ES-I3 (cell line): ENCODE results near the gene TSPAN14.
"Not testable (repeated sequence)": the region's sequence is repeated elsewhere in the genome, so short reads cannot be mapped to it uniquely, and the experiment has no call there.

Source experiments
- H3K36me3 ChIP-seq: 2 replicates; pipeline ENCODE4 v1.6.1; 2013; ENCODE audit warnings: mild to moderate bottlenecking, low read length, control low read depth, moderate library complexity; ENCODE audit not compliant: insufficient read depth
- H3K4me1 ChIP-seq: 2 replicates; pipeline ENCODE4 v1.6.1; 2013; ENCODE audit warnings: mild to moderate bottlenecking, control low read depth, low read length; ENCODE audit not compliant: insufficient read depth
- H3K9ac ChIP-seq: 2 replicates; pipeline ENCODE4 v1.6.1; 2013; ENCODE audit warnings: low read depth, mild to moderate bottlenecking, low read length, moderate library complexity
- H3K9me3 ChIP-seq: 2 replicates; pipeline ENCODE4 v1.6.1; 2013; ENCODE audit warnings: mild to moderate bottlenecking, low read length, moderate library complexity; ENCODE audit not compliant: control insufficient read depth, insufficient read depth

The TSPAN14 gene

DNA sequence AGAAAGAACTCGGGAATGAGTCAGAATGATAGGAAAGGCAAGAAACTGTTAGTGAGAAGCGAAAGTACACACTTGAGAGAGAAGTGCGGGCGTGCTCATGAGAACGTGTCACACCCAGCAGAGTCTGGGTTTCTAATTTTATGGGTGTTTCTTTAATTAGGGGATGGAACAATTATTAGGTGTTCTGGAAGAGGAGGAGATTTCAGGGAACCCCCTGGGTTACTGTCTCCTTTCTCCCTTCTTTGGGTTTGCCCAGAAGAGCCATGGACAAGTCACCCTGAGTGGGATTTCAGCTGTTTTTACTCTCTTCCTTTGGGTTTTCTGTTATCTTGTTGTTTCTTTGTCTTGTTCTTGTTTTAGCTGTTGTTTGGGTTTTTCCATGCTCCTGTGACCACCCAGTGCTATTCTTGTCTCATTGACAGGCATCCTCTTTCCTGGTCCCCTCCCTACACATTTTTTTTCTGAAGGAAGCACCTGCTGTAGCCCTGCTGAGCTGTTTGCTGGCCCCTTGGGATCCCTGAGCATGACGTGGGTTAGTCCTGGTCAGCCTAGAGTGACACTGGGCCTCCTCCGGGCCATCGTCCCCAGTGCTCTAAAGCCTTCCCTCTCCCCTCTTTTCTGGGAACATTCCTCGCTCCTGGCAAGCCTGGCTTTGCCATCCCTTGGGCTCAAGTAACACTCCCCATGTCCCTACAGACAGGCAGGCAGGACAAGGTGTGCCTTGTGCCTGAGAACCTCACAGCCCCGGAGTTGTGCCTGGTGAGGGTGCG lies 87.1 kb downstream of the TSPAN14 start:
- Histone ChIP-seq H3K36me3 (no peaks in the 10 kb centered on the region), H3K4me1 (no peaks in the 10 kb centered on the region), H3K9me3 (no peaks in the 10 kb centered on the region), H3K9ac (no peak overlapping the region)

DNA sequence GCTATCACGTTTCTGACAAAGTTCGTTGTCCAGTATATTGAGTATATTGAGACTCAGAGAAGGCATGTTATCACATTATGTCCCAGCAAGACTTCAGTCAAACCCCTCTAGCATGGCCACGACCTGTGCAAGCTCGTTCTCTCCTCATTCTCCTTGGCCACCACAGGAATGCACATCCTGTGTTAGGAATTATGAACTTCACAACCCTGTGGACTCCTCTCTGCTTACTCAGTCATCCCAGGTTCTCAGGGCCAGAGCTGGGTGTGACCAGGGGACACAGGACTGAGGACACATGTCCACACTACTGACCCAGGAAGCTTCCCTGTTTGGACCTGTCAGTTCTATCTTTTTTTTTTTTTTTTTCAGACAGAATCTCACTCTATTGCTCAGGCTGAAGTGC lies 87.9 kb downstream of the TSPAN14 start:
- H3K36me3 ChIP-seq: no peaks in the 10 kb centered on the region
- no peak overlapping the region for H3K9ac ChIP-seq
- H3K9me3 ChIP-seq: no peaks in the 10 kb centered on the region
- H3K4me1 ChIP-seq: no peaks in the 10 kb centered on the region

DNA sequence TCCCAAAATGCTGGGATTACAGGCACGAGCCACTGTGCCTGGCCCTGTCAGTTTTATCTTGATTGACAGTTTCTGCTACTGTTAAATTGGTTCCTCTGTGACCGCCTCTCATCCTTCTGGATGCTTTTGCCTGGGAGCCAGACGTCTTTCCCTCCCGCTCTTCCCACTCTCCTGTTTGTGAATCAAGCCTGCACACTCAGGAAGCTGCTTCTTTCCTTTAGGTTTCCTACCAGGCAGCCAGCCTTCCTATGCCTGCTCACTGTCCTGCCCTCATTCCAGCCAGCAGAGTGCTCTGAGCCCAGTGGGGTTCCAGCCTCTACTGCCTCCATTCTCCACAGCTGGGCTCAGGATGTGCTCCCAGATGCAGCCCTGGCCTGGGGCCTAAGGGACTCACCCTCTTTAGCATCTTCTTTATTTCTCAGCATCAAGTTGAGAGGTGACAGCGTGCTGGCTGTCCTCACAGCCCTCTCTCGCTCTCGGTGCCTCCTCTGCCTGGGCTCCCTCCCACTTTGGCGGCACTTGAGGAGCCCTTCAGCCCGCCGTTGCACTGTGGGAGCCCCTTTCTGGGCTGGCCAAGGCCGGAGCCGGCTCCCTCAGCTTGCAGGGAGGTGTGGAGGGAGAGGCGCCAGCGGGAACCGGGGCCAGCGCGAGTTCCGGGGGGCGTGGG lies 88.7 kb downstream of the TSPAN14 start:
- Histone ChIP-seq H3K4me1 (no peaks in the 10 kb centered on the region), H3K36me3 (no peaks in the 10 kb centered on the region), H3K9me3 (no peaks in the 10 kb centered on the region), H3K9ac (no peak overlapping the region)

DNA sequence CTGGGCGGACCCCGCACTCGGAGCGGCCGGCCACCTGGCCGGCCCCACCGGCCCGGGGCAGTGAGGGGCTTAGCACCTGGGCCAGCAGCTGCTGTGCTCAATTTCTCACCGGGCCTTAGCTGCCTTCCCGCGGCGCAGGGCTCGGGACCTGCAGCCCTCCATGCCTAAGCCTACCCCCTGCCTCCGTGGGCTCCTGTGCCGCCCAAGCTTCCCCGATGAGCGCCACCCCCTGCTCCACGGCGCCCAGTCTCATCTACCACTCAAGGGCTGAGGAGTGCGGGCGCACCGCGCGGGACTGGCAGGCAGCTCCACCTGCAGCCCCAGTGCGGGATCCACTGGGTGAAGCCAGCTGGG lies 89.2 kb downstream of the TSPAN14 start:
- not testable (repeated sequence) for H3K9me3 ChIP-seq, H3K36me3 ChIP-seq, H3K9ac ChIP-seq, H3K4me1 ChIP-seq

DNA sequence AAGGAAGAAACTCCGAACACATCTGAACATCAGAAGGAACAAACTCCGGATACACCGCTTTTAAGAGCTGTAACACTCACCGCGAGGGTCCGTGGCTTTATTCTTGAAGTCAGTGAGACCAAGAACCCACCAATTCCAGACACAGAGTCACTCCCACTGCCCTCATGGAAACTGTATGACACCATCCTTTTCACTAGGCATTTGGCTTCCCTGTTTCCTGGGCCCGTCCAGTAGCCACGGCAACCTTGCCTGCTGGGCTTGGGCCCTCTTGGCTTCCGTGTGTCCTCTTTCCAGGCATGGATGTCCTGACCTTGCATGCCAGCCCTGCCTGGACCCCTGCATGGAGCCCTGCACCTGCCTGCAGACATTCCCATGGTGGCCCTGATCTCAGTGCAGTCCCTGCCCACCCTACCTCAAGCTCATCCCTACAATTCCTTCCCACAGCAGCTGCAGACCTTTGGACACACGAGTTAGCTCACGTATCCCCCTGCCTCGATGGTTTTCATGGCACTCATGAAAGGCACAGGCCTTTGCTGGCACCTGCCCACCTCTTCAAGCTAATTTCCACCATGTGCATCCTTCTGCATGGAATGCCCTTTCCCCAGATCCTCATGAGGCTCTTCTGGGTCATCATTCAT lies 90.3 kb downstream of the TSPAN14 start:
- H3K36me3 ChIP-seq: no peaks in the 10 kb centered on the region
- H3K9ac ChIP-seq: no peak overlapping the region
- no peaks in the 10 kb centered on the region for H3K4me1 ChIP-seq
- no peaks in the 10 kb centered on the region for H3K9me3 ChIP-seq

DNA sequence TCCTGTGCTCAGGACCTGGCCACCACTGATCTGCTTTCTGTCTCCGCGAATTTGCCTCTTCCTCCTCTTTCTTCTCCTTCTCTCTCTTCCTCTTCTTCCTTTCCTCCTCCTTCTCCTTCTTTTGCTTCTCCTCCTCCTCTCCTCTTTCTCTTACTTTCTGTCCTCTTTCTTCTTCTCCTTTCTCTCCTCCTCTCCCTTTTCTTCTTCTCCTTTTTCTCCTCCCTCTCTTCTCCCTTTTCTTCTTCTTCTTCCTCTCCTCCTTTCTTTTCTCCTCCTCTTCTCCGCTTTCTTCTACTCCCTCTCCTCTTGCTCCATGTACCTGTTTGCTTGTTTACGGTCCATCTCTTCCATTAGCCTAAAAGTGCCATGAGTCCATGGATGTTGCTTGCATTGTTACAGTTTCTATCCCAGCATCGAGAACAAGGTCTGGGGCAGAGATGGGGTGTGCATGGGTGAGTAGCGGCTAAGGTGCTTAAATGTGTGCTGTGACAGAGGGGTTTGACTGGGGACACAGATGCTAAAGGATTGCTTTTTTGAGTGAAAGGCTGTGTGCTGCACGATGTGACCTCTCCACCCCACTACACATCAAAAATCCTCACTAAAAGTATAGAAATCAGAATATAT lies 91.3 kb downstream of the TSPAN14 start:
- H3K9me3 ChIP-seq: no peaks in the 10 kb centered on the region
- no peaks in the 10 kb centered on the region for H3K36me3 ChIP-seq
- H3K9ac ChIP-seq: no peak overlapping the region
- no peaks in the 10 kb centered on the region for H3K4me1 ChIP-seq

DNA sequence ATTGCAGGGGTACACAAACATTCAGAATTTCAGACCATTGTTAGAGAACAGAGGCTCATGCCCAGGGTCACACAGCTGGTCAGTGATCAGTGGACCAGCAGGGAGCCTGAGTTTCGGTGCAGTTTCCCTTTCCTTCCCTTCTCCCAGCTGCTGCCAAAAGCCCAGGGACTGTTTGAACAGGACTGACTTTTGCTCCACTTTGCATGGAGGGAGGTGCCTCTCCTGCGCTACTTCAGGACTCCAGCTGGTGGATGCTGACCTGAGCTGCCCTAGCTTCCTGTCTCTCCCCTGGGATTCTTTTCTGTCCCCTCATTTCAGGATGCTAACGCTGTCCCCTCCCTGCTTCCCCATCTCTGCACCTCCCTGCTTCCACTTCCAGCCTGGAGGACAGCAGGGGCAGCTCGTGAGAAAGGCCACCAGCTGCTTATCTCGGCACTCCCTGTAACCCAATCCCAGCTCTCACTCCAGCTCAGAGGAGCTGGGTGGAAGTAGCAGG lies 98.1 kb downstream of the TSPAN14 start:
- Histone ChIP-seq H3K36me3 (no peaks in the 10 kb centered on the region), H3K9ac (no peak overlapping the region), H3K9me3 (no peaks in the 10 kb centered on the region), H3K4me1 (peaks cover 11% of the 10 kb centered on the region; the same call in 1 of the 2 replicates)

DNA sequence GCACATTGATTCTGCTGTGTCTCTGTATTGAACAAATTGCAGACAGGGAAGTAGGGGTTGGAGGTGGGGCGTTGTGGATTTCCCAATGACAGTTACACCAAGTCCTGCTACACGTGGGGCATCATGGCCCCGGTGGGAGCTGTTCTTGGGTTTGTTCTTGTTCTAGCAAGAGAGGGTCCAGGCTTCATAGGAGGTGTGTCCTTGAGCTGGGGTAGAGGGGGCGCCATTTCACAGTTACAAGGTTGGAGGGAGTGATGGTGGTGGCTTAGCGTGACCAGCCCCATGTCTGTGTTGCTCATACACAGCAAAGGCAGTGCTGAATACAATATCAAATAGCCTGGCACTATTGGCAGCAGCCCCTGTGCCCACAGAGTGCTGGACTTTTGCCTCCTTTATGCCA lies 99.3 kb downstream of the TSPAN14 start:
- no peaks in the 10 kb centered on the region for H3K9me3 ChIP-seq
- H3K4me1 ChIP-seq: peaks cover 11% of the 10 kb centered on the region; the same call in 1 of the 2 replicates
- H3K36me3 ChIP-seq: no peaks in the 10 kb centered on the region
- H3K9ac ChIP-seq: no peak overlapping the region

DNA sequence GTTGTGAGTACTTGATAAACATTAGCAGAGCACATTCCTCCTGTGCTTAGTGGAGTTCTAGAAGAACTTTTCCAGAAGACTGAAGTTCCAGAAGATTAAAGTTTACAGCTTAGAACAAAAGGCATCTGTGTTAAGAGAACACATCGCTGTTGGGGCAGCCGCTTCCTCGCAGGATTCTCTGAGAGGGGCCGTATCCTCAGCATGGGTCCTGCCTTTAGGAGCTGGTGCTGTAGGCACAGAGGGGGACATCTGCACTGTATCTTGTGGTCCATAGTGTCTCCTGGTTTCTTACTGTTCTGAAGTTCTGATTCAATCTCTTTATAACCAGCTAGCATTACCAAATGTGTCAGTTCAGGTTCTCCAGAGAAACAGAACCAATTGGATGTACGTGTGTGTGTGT lies 99.9 kb downstream of the TSPAN14 start:
- no peaks in the 10 kb centered on the region for H3K36me3 ChIP-seq
- H3K4me1 ChIP-seq: peaks cover 11% of the 10 kb centered on the region; the same call in 1 of the 2 replicates
- no peak overlapping the region for H3K9ac ChIP-seq
- H3K9me3 ChIP-seq: no peaks in the 10 kb centered on the region

DNA sequence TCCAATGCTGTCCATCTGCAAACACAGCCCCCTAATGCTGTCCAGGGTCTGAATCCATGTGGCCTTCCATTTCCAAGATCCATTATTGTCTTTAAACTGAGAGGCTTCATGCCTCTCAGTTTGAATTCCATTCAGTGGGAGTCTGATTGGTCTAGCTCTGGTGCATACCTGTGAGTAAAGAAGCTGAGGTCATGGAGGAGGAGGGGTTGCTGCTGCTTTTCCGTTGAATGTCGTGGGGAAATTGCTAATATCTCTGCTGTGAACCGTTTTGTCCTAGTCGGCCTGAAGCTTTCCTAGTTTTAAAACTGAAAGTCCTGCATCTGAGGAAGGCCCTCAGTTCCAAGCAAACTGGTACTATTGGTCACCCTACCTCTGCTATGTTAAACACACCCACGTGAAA lies 101.3 kb downstream of the TSPAN14 start:
- Histone ChIP-seq H3K36me3 (no peaks in the 10 kb centered on the region), H3K9ac (no peak overlapping the region), H3K4me1 (peaks cover 11% of the 10 kb centered on the region; the same call in 1 of the 2 replicates), H3K9me3 (no peaks in the 10 kb centered on the region)

DNA sequence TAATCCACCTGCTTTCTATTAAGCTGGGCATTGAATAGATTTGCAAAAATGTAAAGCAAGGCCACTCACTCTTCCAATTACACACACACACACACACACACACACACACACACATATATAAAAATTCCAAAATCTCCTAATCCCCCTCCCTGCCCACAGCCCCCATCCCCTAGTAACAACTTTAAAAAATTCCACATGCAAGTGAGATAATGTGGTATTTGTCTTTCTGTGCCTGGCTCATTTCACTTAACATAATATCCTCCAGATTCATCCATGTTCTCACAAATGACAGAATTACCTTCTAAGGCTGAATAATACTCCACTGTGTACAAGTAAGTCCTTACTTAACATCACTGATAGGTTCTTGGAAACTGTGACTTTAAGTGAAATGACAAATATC lies 107.8 kb downstream of the TSPAN14 start:
- H3K36me3 ChIP-seq: no peaks in the 10 kb centered on the region
- no peak overlapping the region for H3K9ac ChIP-seq
- no peaks in the 10 kb centered on the region for H3K9me3 ChIP-seq
- H3K4me1 ChIP-seq: no peaks in the 10 kb centered on the region

DNA sequence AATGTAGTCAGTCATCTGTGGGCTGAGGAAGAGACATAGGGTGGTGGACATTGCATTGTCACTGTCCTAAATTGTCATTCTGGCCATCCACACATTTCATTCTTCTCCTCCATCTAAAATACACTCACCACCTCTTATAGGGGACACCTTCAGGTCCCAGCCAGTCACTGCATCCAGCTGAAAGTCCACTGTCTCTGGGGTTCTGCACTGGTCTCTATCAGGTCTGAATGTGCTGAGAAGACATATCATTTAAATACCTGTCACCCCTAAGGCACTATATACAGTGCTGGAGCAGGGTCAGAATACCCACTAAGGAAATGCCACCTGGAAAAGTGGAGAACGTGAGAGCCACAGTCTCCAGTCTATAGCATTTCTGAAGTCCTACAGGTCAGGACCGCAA lies 113.2 kb downstream of the TSPAN14 start:
- H3K9me3 ChIP-seq: no peaks in the 10 kb centered on the region
- H3K4me1 ChIP-seq: no peaks in the 10 kb centered on the region
- no peak overlapping the region for H3K9ac ChIP-seq
- H3K36me3 ChIP-seq: no peaks in the 10 kb centered on the region

DNA sequence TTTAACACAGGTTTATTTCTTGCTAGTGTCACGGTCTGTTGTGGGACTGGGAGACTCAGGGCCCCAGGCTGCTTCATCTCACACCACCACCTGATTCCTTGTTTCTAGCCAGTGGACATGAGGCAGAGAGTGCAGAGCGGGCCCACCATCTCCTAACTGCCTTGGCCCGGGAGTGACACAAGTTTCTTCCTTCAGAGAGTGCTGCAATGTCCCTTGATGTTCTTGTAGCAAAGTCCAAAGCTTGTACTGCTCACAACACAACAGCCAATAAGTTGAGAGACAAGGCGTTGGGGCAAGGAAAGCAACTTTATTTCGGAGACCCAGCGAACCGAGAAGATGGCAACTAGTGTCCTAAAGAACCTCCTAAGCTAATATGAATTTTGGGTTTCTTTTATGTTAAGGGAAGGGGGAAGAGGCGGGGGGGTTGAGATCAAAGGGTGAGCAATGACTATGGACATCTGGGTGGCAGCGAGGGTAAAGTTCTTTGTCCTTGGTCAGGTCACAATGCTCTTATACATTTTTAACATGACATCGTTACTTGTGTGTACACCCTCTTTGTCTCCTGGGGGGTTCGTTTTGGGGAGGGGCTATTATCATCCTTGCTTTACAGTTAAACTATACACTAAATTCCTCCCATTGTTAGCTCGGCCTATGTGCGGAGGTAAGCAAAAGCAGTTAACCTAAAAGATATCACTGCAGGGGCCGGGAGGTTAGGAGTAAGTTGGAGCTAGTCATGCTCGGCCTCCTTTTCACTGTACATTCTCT lies 115.2 kb downstream of the TSPAN14 start:
- no peaks in the 10 kb centered on the region for H3K9me3 ChIP-seq
- no peaks in the 10 kb centered on the region for H3K36me3 ChIP-seq
- no peak overlapping the region for H3K9ac ChIP-seq
- H3K4me1 ChIP-seq: no peaks in the 10 kb centered on the region

DNA sequence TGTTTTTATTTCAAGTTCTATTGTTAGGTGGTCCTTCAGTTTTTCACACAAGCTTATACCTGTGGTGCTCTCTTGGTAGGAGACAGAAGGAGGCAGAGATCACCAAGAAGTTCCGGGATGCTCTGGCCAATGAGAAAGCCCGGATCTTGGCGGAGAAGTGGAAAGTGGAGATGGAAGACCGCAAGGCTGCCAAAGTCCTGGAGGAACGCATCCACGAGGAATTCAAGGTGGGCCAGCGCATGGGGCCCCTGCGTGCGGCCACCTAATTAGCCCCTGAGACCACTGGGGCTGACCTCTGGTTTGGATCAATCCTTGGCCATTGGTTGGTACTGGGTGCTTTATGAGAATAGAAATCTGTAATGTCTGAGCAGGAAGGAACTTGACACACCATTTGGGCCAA lies 117.2 kb downstream of the TSPAN14 start:
- no peaks in the 10 kb centered on the region for H3K36me3 ChIP-seq
- no peak overlapping the region for H3K9ac ChIP-seq

More for the DNA sequence above, 117.2 kb downstream of the TSPAN14 start:
- Histone ChIP-seq H3K9me3 (no peaks in the 10 kb centered on the region), H3K4me1 (no peaks in the 10 kb centered on the region)
